ENCODE measurements around the gene PLEKHO1. TPM values are rescaled to one million over a fixed set of nuclear protein-coding genes. Genes with fewer than 3 reads are reported as not detected.
"Not testable (repeated sequence)": the region's sequence is repeated elsewhere in the genome, so short reads cannot be mapped to it uniquely, and the experiment has no call there.

PLEKHO1 gene
- total RNA-seq, 1 donor from 2014 or later = 41.6 TPM

- peak in 1 of 2 donors; percentile 41 for ATAC-seq
Observed at GRCh38 chr1:150178548-150178947, 28.8 kb downstream of the PLEKHO1 start.

DNA sequence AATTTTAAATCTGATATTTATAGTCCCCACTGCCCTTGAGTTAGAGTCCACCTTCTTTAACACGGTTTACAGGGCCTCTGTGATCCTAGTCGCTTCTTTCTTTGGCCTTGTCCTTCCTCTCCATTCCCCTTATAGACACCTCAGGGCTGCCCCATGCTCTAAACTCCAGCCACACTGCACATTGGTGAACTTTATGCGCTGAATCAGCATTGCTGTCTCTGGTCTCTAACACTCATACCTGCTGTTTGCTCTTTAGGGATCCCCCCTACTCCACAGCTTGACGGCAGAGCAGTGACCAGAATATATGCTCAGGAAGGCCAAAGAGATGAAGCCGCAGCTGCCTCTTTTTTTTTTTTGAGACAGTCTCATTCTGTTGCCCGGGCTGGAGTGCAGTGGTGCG, 30.2 kb downstream of the PLEKHO1 start:
- TF ChIP-seq, protein P1, sequence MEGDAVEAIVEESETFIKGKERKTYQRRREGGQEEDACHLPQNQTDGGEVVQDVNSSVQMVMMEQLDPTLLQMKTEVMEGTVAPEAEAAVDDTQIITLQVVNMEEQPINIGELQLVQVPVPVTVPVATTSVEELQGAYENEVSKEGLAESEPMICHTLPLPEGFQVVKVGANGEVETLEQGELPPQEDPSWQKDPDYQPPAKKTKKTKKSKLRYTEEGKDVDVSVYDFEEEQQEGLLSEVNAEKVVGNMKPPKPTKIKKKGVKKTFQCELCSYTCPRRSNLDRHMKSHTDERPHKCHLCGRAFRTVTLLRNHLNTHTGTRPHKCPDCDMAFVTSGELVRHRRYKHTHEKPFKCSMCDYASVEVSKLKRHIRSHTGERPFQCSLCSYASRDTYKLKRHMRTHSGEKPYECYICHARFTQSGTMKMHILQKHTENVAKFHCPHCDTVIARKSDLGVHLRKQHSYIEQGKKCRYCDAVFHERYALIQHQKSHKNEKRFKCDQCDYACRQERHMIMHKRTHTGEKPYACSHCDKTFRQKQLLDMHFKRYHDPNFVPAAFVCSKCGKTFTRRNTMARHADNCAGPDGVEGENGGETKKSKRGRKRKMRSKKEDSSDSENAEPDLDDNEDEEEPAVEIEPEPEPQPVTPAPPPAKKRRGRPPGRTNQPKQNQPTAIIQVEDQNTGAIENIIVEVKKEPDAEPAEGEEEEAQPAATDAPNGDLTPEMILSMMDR (IDR thresholded peaks at IDR 0.05) = no peak
- intact Hi-C loops (cut with DNase I) = no loop called here
- ATAC-seq = no peak

More at GRCh38 chr1:150178548-150178947, 28.8 kb downstream of the PLEKHO1 start:
- TF ChIP-seq, protein P1 (IDR thresholded peaks at IDR 0.05) = no peak
- Histone ChIP-seq H3K9me3 (no peaks in the 10 kb centered on the region), H3K27me3 (ENCODE audit: low read depth) (no peaks in the 10 kb centered on the region), H3K4me1 (no peaks in the 10 kb centered on the region), H3K27ac (no peak overlapping the region), H3K4me3 (no peak overlapping the region), H3K36me3 (no peaks in the 10 kb centered on the region)
- no peak for DNase-seq
- intact Hi-C loops (cut with DNase I) = no loop called here

DNA sequence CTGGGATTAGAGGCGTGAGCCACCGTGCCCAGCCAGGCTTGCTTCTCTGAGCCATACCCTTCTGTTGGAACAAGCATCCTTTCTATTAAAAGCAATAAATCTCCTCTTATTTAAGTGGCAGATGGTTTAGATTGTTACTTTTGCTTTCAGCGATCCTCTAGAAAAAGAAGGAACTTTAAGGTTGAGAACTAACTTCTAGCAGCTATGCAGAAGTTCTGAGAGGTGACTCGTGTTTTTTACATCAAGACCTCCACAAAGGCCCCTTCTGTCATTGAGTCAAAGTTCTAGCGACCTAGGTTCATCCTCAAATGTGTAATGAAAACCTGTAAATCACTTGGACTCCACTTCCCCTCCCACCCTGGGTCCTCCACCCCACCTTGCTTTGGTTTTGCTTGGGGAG, 30.8 kb downstream of the PLEKHO1 start:
- Histone ChIP-seq H3K27me3 (ENCODE audit: low read depth) (no peaks in the 10 kb centered on the region), H3K4me3 (no peak overlapping the region), H3K9me3 (no peaks in the 10 kb centered on the region), H3K4me1 (no peaks in the 10 kb centered on the region), H3K36me3 (no peaks in the 10 kb centered on the region), H3K27ac (no peak overlapping the region)
- intact Hi-C loops (cut with DNase I) = no loop called here
- DNase-seq (no peak), ATAC-seq (no peak)
- TF ChIP-seq, protein P1 (IDR thresholded peaks at IDR 0.05) = no peak

More for the DNA sequence above, 30.2 kb downstream of the PLEKHO1 start:
- Histone ChIP-seq H3K4me1 (no peaks in the 10 kb centered on the region), H3K4me3 (no peak overlapping the region), H3K27ac (no peak overlapping the region), H3K9me3 (no peaks in the 10 kb centered on the region), H3K36me3 (no peaks in the 10 kb centered on the region), H3K27me3 (ENCODE audit: low read depth) (no peaks in the 10 kb centered on the region)
- DNase-seq = no peak

DNA sequence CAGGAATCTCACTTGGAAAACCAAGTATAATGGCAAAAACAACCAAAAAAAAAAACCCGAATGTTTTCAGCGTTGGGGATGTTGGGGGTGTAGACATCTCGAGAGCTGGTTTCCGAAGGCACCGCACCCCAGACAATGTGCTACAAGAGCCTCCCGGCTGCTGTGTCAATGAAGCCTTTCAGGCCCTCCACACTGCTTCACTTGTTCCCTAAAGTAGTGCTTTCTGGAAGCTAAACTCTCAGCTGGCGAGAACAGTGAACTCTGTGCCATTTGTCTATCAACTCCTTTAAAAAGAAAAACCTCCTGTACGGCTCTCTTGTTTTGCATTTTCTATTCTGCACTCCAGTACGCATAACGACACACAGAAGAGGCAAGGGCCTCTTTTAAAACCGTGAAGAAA, 32.5 kb downstream of the PLEKHO1 start:
- H3K4me1 ChIP-seq = peaks cover 4% of the 10 kb centered on the region
- no peak overlapping the region for H3K27ac ChIP-seq

GRCh38 chr1:150183061-150183460, 33.3 kb downstream of the PLEKHO1 start:
- TF ChIP-seq, protein P1 (IDR thresholded peaks at IDR 0.05) = no peak
- H3K4me3 ChIP-seq = no peak overlapping the region
- DNase-seq (no peak), ATAC-seq (no peak)
- no peaks in the 10 kb centered on the region for H3K36me3 ChIP-seq
- H3K9me3 ChIP-seq = no peaks in the 10 kb centered on the region
- H3K27ac ChIP-seq = no peak overlapping the region
- intact Hi-C loops (cut with DNase I) = no loop called here
- H3K4me1 ChIP-seq = peaks cover 10% of the 10 kb centered on the region
- H3K27me3 ChIP-seq (ENCODE audit: low read depth) = no peaks in the 10 kb centered on the region

More for the DNA sequence above, 32.5 kb downstream of the PLEKHO1 start:
- intact Hi-C loops (cut with DNase I) = no loop called here
- no peak for DNase-seq
- Histone ChIP-seq H3K27me3 (ENCODE audit: low read depth) (no peaks in the 10 kb centered on the region), H3K4me3 (no peak overlapping the region), H3K9me3 (no peaks in the 10 kb centered on the region), H3K36me3 (no peaks in the 10 kb centered on the region)
- ATAC-seq = no peak
- TF ChIP-seq, protein P1 (IDR thresholded peaks at IDR 0.05) = no peak

DNA sequence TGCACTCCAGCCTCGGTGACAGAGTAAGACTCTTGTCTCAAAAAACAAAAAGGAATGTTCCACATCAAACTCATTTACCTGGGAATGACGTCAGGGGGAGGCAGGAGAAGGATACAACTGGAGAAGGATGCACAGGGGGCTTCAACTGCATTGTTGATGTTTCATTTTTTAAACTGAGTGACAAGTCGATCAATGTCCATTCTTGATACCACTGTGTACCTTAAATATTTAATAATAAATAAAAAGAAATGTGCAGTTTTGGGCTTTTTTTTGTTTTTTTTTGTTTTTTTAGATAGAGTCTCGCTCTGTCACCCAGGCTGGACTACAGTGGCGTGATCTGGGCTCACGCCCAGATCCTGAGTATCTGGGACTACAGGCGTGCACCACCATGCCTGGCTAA, 35.8 kb downstream of the PLEKHO1 start:
- intact Hi-C loops (cut with DNase I) = no loop called here
- H3K9me3 ChIP-seq = no peaks in the 10 kb centered on the region
- peaks cover 10% of the 10 kb centered on the region for H3K4me1 ChIP-seq
- no peak for ATAC-seq
- DNase-seq = no peak
- TF ChIP-seq, protein P1 (IDR thresholded peaks at IDR 0.05) = no peak
- H3K27me3 ChIP-seq (ENCODE audit: low read depth) = no peaks in the 10 kb centered on the region
- H3K27ac ChIP-seq = no peak overlapping the region
- H3K4me3 ChIP-seq = no peak overlapping the region
- H3K36me3 ChIP-seq = no peaks in the 10 kb centered on the region

DNA sequence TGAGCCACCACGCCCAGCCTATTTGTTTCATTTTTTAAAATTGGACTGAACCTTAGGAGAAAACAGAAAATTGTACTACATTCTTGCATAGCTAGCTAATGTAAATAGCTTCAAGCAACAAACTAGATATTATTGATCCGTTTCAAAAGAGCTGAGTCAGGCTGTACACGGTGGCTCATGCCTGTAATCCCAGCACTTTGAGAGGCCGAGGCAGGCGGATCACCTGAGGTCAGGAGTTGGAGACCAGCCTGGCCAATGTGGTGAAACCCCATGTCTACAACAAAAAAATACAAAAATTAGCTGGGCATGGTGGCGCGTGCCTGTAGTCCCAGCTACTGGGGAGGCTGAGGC, 36.7 kb downstream of the PLEKHO1 start:
- H3K4me3 ChIP-seq = peak overlapping the region; percentile 22
- ATAC-seq; DNase-seq; intact Hi-C loops (cut with DNase I); H3K27me3 ChIP-seq (ENCODE audit: low read depth); H3K36me3 ChIP-seq; H3K9me3 ChIP-seq: not testable (repeated sequence)
- H3K27ac ChIP-seq = peak overlapping the region; percentile 51
- H3K4me1 ChIP-seq = peaks cover 10% of the 10 kb centered on the region
